SK-N-SH (cell line): ENCODE results near the gene DCLK1. TPM values are rescaled to one million over a fixed set of nuclear protein-coding genes. Genes with fewer than 3 reads are reported as not detected.

ENCODE experiments used
- CTCF ChIA-PET: fragments of 300-600, 350-600 bp; formaldehyde crosslinking; extraction: SDS; loops from one replicate; lab custom pipeline; 2021; lab: Yijun Ruan, JAX
- POLR2A ChIA-PET: fragments of 350-600 bp; sonication (Branson Sonifier 250); formaldehyde crosslinking; extraction: SDS; loops from one replicate; lab custom pipeline; 2020; ENCODE audit warnings: antibody characterized with exemption, inconsistent platforms; lab: Yijun Ruan, JAX
- DNase-seq: peaks from one replicate; pipeline ENCODE4 v3.0.0; 2012
- H2AFZ ChIP-seq: fragments of 200-600 bp; sonication (generic); 2 replicates; pipeline ENCODE4 v1.8.1; 2016; ENCODE audit warnings: antibody characterized with exemption, mild to moderate bottlenecking, low read depth
- H3F3A ChIP-seq: fragments of 200-600 bp; sonication (generic); replicated peaks from 2 replicates; pipeline ENCODE3; 2016; ENCODE audit warnings: antibody characterized with exemption, mild to moderate bottlenecking; ENCODE audit not compliant: insufficient read depth
- H3K27ac ChIP-seq, 2 experiments: fragments of 200-500 bp in 1 of 2; fragments of 200-600 bp in 1 of 2; sonication (Bioruptor generic) in 1 of 2; sonication (generic), shearing (Covaris generic) in 1 of 2; 2 replicates each; pipeline versions ENCODE4 v1.5.1 to v1.6.1; 2014 to 2016; ENCODE audit warnings: low read depth in 2 of 2, inconsistent platforms in 1 of 2, low read length in 1 of 2, mild to moderate bottlenecking in 1 of 2, mixed read lengths in 1 of 2
- H3K27me3 ChIP-seq: fragments of 200-600 bp; sonication (generic), shearing (Covaris generic); 2 replicates; pipeline ENCODE4 v1.6.1; 2016; ENCODE audit warnings: mixed run types; ENCODE audit not compliant: insufficient read depth
- H3K36me3 ChIP-seq, 2 experiments: fragments of 200-500 bp in 1 of 2; fragments of 200-600 bp in 1 of 2; sonication (Bioruptor generic) in 1 of 2; sonication (generic) in 1 of 2; replicated peaks in 1 of 2; 2 replicates each; pipeline versions ENCODE3 to v1.5.1; 2014 to 2016; ENCODE audit warnings: low read length in 1 of 2, mild to moderate bottlenecking in 1 of 2; ENCODE audit not compliant: insufficient read depth in 2 of 2, control insufficient read depth in 1 of 2
- H3K4me1 ChIP-seq, 2 experiments: fragments of 200-500 bp in 1 of 2; fragments of 200-600 bp in 1 of 2; sonication (Bioruptor generic) in 1 of 2; sonication (generic), shearing (Covaris generic) in 1 of 2; 2 replicates each; pipeline versions ENCODE4 v1.5.1 to v1.6.1; 2014 to 2016; ENCODE audit warnings: low read depth in 1 of 2, low read length in 1 of 2, mixed run types in 1 of 2; ENCODE audit not compliant: insufficient read depth in 2 of 2, control insufficient read depth in 1 of 2
- H3K4me2 ChIP-seq: fragments of 200-600 bp; sonication (generic), shearing (Covaris generic); 2 replicates; pipeline ENCODE4 v1.6.1; 2017; ENCODE audit warnings: mixed run types
- H3K4me3 ChIP-seq, 2 experiments: fragments of 200-500 bp in 1 of 2; fragments of 200-600 bp in 1 of 2; sonication (Bioruptor generic) in 1 of 2; sonication (generic), shearing (Covaris generic) in 1 of 2; 2 replicates each; pipeline versions ENCODE4 v1.5.1 to v1.8.1; 2014 to 2016; ENCODE audit warnings: low read depth in 2 of 2, inconsistent platforms in 1 of 2, low read length in 1 of 2, mild to moderate bottlenecking in 1 of 2, mixed read lengths in 1 of 2, moderate library complexity in 1 of 2
- H3K79me2 ChIP-seq: fragments of 200-600 bp; sonication (generic); 2 replicates; pipeline ENCODE4 v1.8.1; 2017; ENCODE audit warnings: mild to moderate bottlenecking; ENCODE audit not compliant: insufficient read depth
- H3K9ac ChIP-seq: fragments of 200-600 bp; sonication (generic); 2 replicates; pipeline ENCODE4 v1.6.1; 2017; ENCODE audit warnings: mixed run types
- H3K9me2 ChIP-seq: fragments of 200-600 bp; sonication (generic); 2 replicates; pipeline ENCODE4 v1.6.1; 2017; ENCODE audit warnings: mixed run types
- H3K9me3 ChIP-seq: fragments of 200-600 bp; sonication (generic); 2 replicates; pipeline ENCODE4 v1.6.1; 2017; ENCODE audit warnings: mixed run types, mild to moderate bottlenecking, moderate library complexity
- H4K20me1 ChIP-seq: fragments of 200-600 bp; sonication (generic); 2 replicates; pipeline ENCODE4 v1.6.1; 2017; ENCODE audit warnings: mild to moderate bottlenecking, mixed run types; ENCODE audit not compliant: insufficient read depth
- ELF1 ChIP-seq: IDR thresholded peaks from 2 replicates; pipeline ENCODE4 v1.4.0; 2012
- EP300 ChIP-seq, 2 experiments: IDR thresholded peaks; 2 replicates each; pipeline versions ENCODE4 v1.4.0 to v1.6.1; 2012; ENCODE audit warnings: borderline replicate concordance in 1 of 2, low read depth in 1 of 2, low read length in 1 of 2
- FOSL2 ChIP-seq: IDR thresholded peaks from 2 replicates; pipeline ENCODE4 v1.4.0; 2012; ENCODE audit warnings: low read depth, mild to moderate bottlenecking, moderate library complexity, borderline replicate concordance
- GABPA ChIP-seq: IDR thresholded peaks from 2 replicates; pipeline ENCODE4 v1.4.0; 2012; ENCODE audit warnings: low read depth, mild to moderate bottlenecking
- MAX ChIP-seq: IDR thresholded peaks from 2 replicates; pipeline ENCODE4 v1.4.0; 2012; ENCODE audit warnings: low read depth
- MEF2A ChIP-seq: IDR thresholded peaks from 2 replicates; pipeline ENCODE4 v1.4.0; 2012; ENCODE audit warnings: low read depth, borderline replicate concordance
- NFIC ChIP-seq: IDR thresholded peaks from 2 replicates; pipeline ENCODE4 v1.4.0; 2012; ENCODE audit warnings: borderline replicate concordance
- POLR2AphosphoS5 ChIP-seq: IDR thresholded peaks from 2 replicates; pipeline ENCODE4 v1.6.1; 2012; ENCODE audit warnings: low read depth, low read length
- RAD21 ChIP-seq: IDR thresholded peaks from 2 replicates; pipeline ENCODE4 v1.6.1; 2012; ENCODE audit warnings: mild to moderate bottlenecking, low read length
- RCOR1 ChIP-seq: fragments of 150-350 bp; IDR thresholded peaks from 2 replicates; pipeline ENCODE4 v1.6.1; 2017; ENCODE audit warnings: antibody characterized with exemption, low read length
- RFX5 ChIP-seq: IDR thresholded peaks from 2 replicates; pipeline ENCODE4 v1.6.1; 2012; ENCODE audit warnings: mild to moderate bottlenecking, improper control_type of control experiment, low read length
- TAF1 ChIP-seq: IDR thresholded peaks from 2 replicates; pipeline ENCODE4 v1.6.1; 2012; ENCODE audit warnings: low read depth, mild to moderate bottlenecking, low read length, moderate library complexity, borderline replicate concordance
- TCF12 ChIP-seq: IDR thresholded peaks from 2 replicates; pipeline ENCODE4 v1.4.0; 2012
- TEAD4 ChIP-seq: IDR thresholded peaks from 2 replicates; pipeline ENCODE4 v1.4.0; 2012; ENCODE audit warnings: mild to moderate bottlenecking, borderline replicate concordance; ENCODE audit not compliant: insufficient read depth
- USF1 ChIP-seq: IDR thresholded peaks from 2 replicates; pipeline ENCODE4 v1.4.0; 2012; ENCODE audit warnings: low read depth, borderline replicate concordance
- YY1 ChIP-seq: IDR thresholded peaks from 2 replicates; pipeline ENCODE4 v1.4.0; 2012; ENCODE audit warnings: low read depth, mild to moderate bottlenecking
- ZBTB33 ChIP-seq: IDR thresholded peaks from 2 replicates; pipeline ENCODE4 v1.4.0; 2012; ENCODE audit warnings: low read depth, borderline replicate concordance
- WGBS: methylation state at CpG from one replicate; pipeline ENCODE4 v1.1.6; 2017; ENCODE audit warnings: low lambda C conversion rate; 5-methylcytosine and 5-hydroxymethylcytosine counted together
- polyA plus RNA-seq, 3 experiments: library from polyadenylated mRNA; depleted of rRNA; stranded (reverse); fragments of >200 nt; gene quantifications; 2 replicates each; pipeline ENCODE4 v1.2.3, GENCODE V29; 2012

Gene DCLK1
- polyA plus RNA-seq, 1 of the 3 experiments (the other 2 are of a cell fraction) = 1.1 TPM

- TF ChIP-seq YY1 (no peak), TCF12 (no peak), TAF1 (no peak), TEAD4 (no peak), MAX (no peak)
- TF ChIP-seq, all 33 proteins: peak for 0
Observed at GRCh38 chr13:35832551-35832950, 298.6 kb downstream of the DCLK1 start (continued).

- no peaks in the 10 kb centered on the region for H3F3A ChIP-seq
- H3K4me1 ChIP-seq = no peaks in the 10 kb centered on the region; a peak in 1 of 4 replicates
- no peaks in the 10 kb centered on the region for H3K79me2 ChIP-seq
- WGBS = 90% methylated on average over 2 of the region's 2 CpGs
- no peak overlapping the region for H3K4me2 ChIP-seq
- H3K36me3 ChIP-seq = no peaks in the 10 kb centered on the region
- ChIA-PET POLR2A (no interaction called here), CTCF (interaction anchor here (0.6 to 2.8 kb wide), 4 partner anchors 10 to 393 kb away, joined by 3 to 11 read pairs (median 6); no protein-coding TSS in a partner anchor)
- H2AFZ ChIP-seq = no peak overlapping the region
- H3K9me3 ChIP-seq = no peaks in the 10 kb centered on the region
- no peak overlapping the region for H3K27ac ChIP-seq
- no peaks in the 10 kb centered on the region for H3K9me2 ChIP-seq
- H4K20me1 ChIP-seq = no peaks in the 10 kb centered on the region
- H3K4me3 ChIP-seq = no peak overlapping the region
- TF ChIP-seq MEF2A = no peak
- no peak for TF ChIP-seq RCOR1
- no peak for TF ChIP-seq USF1
- TF ChIP-seq POLR2AphosphoS5 = no peak
- TF ChIP-seq GABPA = no peak
- no peak for TF ChIP-seq NFIC
- no peak for TF ChIP-seq ELF1
- no peak for TF ChIP-seq RAD21
- no peak for TF ChIP-seq YY1
- no peak for TF ChIP-seq TEAD4
- no peak for TF ChIP-seq EP300 (IDR thresholded peaks at IDR 0.05; ENCODE audit: borderline replicate concordance in 1 of 2, low read depth in 1 of 2, low read length in 1 of 2)
- no peak for TF ChIP-seq FOSL2
- no peak for TF ChIP-seq RFX5
- no peak for TF ChIP-seq ZBTB33
- TF ChIP-seq, all 33 proteins: peak for 0
- Histone ChIP-seq H3K9ac (no peak overlapping the region), H3K27me3 (no peaks in the 10 kb centered on the region)
- no peak for DNase-seq
Observed at GRCh38 chr13:35830850-35831450, 300.2 kb downstream of the DCLK1 start.
